A673 (cell line): ENCODE data around the gene FTCD.

ENCODE experiments used
- EZH2 ChIP-seq: fragments of 200-600 bp; sonication (generic); IDR thresholded peaks from 2 replicates; pipeline ENCODE4 v1.6.1; 2017; ENCODE audit warnings: borderline replicate concordance, low read depth, mild to moderate bottlenecking, mixed read lengths, antibody characterized with exemption, low read length; ENCODE audit not compliant: poor library complexity, severe bottlenecking
- TF ChIP-seq, protein P1 (sequence below): fragments of 300-800, 200-600 bp; sonication (generic); conservative IDR thresholded peaks from 2 replicates; pipeline ENCODE4 v1.5.1; 2017; ENCODE audit warnings: low read depth, mild to moderate bottlenecking, antibody characterized with exemption, low read length, moderate library complexity, mixed read lengths

DNA sequence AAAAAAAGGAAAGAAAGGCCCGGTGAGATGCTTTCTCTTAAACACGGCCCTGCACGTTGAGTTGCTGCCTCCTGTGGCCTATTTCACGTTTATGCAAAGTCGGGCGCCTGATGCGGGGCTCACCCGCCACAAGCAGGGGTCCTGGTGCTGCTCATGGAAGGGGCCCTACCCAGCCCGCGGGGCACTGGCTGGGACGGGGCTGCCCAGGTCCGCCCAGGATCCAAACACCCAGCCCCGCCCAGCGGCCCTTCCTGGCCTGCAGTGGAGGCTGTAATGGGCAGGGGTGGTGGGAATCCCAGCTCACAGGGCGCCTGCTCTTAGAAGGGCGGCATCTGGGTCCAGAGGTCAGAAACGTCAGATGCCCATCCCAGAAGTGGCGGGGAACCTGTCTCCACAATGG is 55.9 kb downstream of the FTCD start:
- TF ChIP-seq, protein P1, sequence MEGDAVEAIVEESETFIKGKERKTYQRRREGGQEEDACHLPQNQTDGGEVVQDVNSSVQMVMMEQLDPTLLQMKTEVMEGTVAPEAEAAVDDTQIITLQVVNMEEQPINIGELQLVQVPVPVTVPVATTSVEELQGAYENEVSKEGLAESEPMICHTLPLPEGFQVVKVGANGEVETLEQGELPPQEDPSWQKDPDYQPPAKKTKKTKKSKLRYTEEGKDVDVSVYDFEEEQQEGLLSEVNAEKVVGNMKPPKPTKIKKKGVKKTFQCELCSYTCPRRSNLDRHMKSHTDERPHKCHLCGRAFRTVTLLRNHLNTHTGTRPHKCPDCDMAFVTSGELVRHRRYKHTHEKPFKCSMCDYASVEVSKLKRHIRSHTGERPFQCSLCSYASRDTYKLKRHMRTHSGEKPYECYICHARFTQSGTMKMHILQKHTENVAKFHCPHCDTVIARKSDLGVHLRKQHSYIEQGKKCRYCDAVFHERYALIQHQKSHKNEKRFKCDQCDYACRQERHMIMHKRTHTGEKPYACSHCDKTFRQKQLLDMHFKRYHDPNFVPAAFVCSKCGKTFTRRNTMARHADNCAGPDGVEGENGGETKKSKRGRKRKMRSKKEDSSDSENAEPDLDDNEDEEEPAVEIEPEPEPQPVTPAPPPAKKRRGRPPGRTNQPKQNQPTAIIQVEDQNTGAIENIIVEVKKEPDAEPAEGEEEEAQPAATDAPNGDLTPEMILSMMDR: no peak
- no peak for TF ChIP-seq EZH2
